Measurements from ENCODE around the gene CHST12. TPM values are rescaled to one million over a fixed set of nuclear protein-coding genes. Genes with fewer than 3 reads are reported as not detected.

The CHST12 gene
- total and polyA plus RNA-seq, 4 donors: 14.7 to 30.9 (median 16.8) TPM

DNA sequence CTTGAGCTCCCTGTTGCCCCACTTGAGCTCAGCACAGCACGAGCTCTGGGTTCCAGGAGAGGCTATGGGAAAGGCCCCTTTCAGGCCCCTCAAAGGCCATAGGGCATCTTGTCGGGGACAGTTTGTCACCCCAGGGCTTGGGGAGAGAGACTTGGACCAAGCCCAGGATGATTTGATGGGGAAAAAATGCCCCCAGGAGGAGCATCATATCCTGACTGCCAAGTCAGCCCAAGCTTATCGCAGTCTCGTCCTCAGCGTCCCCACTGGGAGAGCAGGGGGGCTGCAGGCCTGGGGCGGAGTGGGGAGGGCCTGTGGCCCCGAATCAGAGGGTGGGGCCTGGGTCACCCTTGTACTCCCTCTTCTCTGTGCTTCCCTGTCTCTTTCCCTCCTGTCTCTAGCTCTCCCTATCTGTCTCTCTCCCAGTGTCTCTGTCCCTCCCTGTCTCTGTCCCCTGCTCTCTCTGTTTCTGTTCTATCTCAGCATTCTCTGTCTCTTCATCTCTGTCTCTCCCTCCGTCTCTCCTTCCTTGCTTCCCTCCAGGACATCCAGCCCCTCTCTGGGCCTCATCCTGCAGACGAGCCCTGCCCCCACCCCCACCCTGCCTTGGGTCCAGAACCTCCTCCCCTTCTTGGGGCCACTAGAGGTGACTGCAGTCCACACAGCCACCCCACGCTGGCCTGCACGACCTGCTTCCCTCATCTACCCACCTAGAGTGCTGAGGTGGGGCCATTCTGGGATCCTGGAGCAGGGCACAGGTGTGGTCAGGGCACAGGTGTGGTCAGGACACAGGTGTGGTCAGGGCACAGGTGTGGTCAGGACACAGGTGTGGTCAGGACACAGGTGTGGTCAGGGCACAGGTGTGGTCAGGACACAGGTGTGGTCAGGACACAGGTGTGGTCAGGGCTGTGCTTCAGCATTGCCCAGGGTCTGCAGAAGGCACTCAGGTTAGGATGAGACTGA, 90.1 kb downstream of the CHST12 start:
- 47 to 79% methylated on average over 10 of the region's 11 CpGs for WGBS, 2 donors
- no peak for TF ChIP-seq CTCF (IDR thresholded peaks at IDR 0.05; ENCODE audit: control extremely low read depth, extremely low read depth)

DNA sequence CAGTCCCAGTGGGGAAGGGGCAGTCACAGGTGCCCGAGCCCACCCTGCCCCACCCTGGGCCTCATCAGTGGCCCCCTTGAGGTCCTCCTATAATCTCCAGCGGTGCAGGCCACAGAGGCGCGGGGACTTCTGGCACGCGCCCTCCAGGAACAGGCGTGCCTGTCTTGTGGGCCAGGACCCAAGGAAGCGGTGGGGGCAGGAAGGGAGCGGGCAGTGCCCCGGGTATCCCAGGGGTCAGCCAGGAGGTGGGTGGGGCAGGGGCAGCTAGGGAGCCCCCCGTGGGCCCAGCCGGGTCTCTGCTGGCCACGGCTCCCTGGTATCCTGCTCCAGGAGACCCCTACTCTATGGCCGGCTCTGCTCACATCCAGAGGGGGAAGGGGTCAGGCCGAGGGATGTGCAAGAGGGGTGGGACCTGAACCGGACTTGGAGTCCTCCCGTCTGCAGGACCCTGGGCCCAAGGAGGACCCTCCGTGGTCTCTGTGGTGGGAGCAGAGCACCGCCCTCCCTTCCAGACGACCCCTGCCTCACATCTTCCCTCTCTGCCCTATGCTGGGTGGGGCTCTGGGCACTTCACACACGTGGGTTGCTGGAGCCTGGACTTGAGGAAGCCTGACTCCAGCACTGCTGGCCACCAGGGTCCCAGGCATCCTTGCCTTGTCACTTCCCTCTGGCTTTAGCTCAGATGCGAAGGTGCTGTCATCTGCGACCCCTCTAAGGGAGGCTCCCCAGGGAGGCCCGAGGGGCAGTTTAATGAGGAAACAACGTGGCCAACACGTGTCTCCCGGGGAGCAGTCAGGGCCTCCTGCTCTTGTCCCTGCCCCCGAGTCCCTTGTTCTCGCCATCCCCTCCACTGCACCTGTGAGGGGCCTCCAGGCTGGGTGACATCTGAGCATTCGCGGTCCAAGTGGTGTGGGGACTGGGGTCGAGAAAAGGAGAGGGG, 91.0 kb downstream of the CHST12 start:
- no peak overlapping the region for H3K4me3 ChIP-seq
- ATAC-seq (ENCODE audit: insufficient read depth, low FRiP score): no peak
- no peak for DNase-seq
- no peak overlapping the region for H3K9ac ChIP-seq (ENCODE audit: insufficient read depth in 1 of 2, low read length in 2 of 2)
- H3K27me3 ChIP-seq (ENCODE audit: control insufficient read depth in 3 of 3, insufficient read depth in 3 of 3, low read length in 2 of 3): no peaks in the 10 kb centered on the region
- peaks cover 0 to 2% (median 0%) of the 10 kb centered on the region in 4 donors for H3K9me3 ChIP-seq (ENCODE audit: control insufficient read depth in 4 of 4, insufficient read depth in 3 of 4, low read length in 3 of 4)
- 55% methylated on average over 30 to 32 of the region's 32 CpGs for WGBS, 2 donors
- peaks cover 0 to 33% (median 21%) of the 10 kb centered on the region in 5 donors for H3K4me1 ChIP-seq (ENCODE audit: control insufficient read depth in 5 of 5, insufficient read depth in 5 of 5, low read length in 5 of 5)
- peak overlapping the region in 1 of 2 donors; percentile 4 for H3K27ac ChIP-seq (ENCODE audit: low read depth in 1 of 2, low read length in 1 of 2)
- TF ChIP-seq CTCF (IDR thresholded peaks at IDR 0.05; ENCODE audit: control extremely low read depth, extremely low read depth): no peak
- H3K36me3 ChIP-seq (ENCODE audit: control insufficient read depth in 4 of 4, insufficient read depth in 4 of 4, low read length in 4 of 4): no peaks in the 10 kb centered on the region

More for the DNA sequence above, 90.1 kb downstream of the CHST12 start:
- Histone ChIP-seq H3K4me3 (no peak overlapping the region), H3K9ac (ENCODE audit: insufficient read depth in 1 of 2, low read length in 2 of 2) (no peak overlapping the region), H3K27me3 (ENCODE audit: control insufficient read depth in 3 of 3, insufficient read depth in 3 of 3, low read length in 2 of 3) (no peaks in the 10 kb centered on the region), H3K27ac (ENCODE audit: low read depth in 1 of 2, low read length in 1 of 2) (peak overlapping the region in 1 of 2 donors; percentile 4), H3K4me1 (ENCODE audit: control insufficient read depth in 5 of 5, insufficient read depth in 5 of 5, low read length in 5 of 5) (peaks cover 0 to 34% (median 23%) of the 10 kb centered on the region in 5 donors), H3K9me3 (ENCODE audit: control insufficient read depth in 4 of 4, insufficient read depth in 3 of 4, low read length in 3 of 4) (no peaks in the 10 kb centered on the region), H3K36me3 (ENCODE audit: control insufficient read depth in 4 of 4, insufficient read depth in 4 of 4, low read length in 4 of 4) (no peaks in the 10 kb centered on the region)
- no peak for DNase-seq
- ATAC-seq (ENCODE audit: insufficient read depth, low FRiP score): no peak

- Histone ChIP-seq H3K27ac (ENCODE audit: low read depth in 1 of 2, low read length in 1 of 2) (no peak overlapping the region), H3K27me3 (ENCODE audit: control insufficient read depth in 3 of 3, insufficient read depth in 3 of 3, low read length in 2 of 3) (no peaks in the 10 kb centered on the region), H3K4me1 (ENCODE audit: control insufficient read depth in 5 of 5, insufficient read depth in 5 of 5, low read length in 5 of 5) (peaks cover 0 to 26% (median 15%) of the 10 kb centered on the region in 5 donors), H3K9me3 (ENCODE audit: control insufficient read depth in 4 of 4, insufficient read depth in 3 of 4, low read length in 3 of 4) (peaks cover 0 to 2% (median 0%) of the 10 kb centered on the region in 4 donors), H3K4me3 (no peak overlapping the region), H3K9ac (ENCODE audit: insufficient read depth in 1 of 2, low read length in 2 of 2) (no peak overlapping the region), H3K36me3 (ENCODE audit: control insufficient read depth in 4 of 4, insufficient read depth in 4 of 4, low read length in 4 of 4) (no peaks in the 10 kb centered on the region)
- WGBS, 2 donors: 75 to 87% methylated on average over 25 of the region's 25 CpGs
- DNase-seq (peak; percentile 56 to 70 (median 59)), ATAC-seq (ENCODE audit: insufficient read depth, low FRiP score) (no peak)
- TF ChIP-seq CTCF (IDR thresholded peaks at IDR 0.05; ENCODE audit: control extremely low read depth, extremely low read depth): no peak
Measured at GRCh38 chr7:2495418-2496299, 92.2 kb downstream of the CHST12 start.
